HepG2 (cell line): ENCODE results near the gene ETS1. TPM values are rescaled to one million over a fixed set of nuclear protein-coding genes. Genes with fewer than 3 reads are reported as not detected.

Experiments
- ATAC-seq: fragments of 200-7000 bp; cut with Tn5 transposase; 3 replicates; pipeline ENCODE4 v1.9.1; 2020; ENCODE audit warnings: mild to moderate bottlenecking, moderate library complexity
- BruUV-seq: library from RNA; stranded (reverse); fragments of 400-500 nt; replicated peaks from 2 replicates; lab custom pipeline; 2021; lab: Mats Ljungman, UMichigan
- CTCF ChIA-PET: fragments of 300-600 bp; formaldehyde crosslinking; extraction: SDS; loops from one replicate; lab custom pipeline; 2021; ENCODE audit warnings: low total read pairs, inconsistent platforms, low intra/inter-chr PET ratio; lab: Yijun Ruan, JAX
- POLR2A ChIA-PET: fragments of 350-600 bp; sonication (Branson Sonifier 250); formaldehyde crosslinking; loops from one replicate; lab custom pipeline; 2020; ENCODE audit warnings: antibody characterized with exemption, inconsistent platforms; lab: Yijun Ruan, JAX
- DNase-seq: peaks from one replicate; pipeline ENCODE4 v3.0.0-alpha.2; 2015; ENCODE audit warnings: low spot score
- FAIRE-seq: peaks from 3 replicates; lab custom pipeline; 2011; peaks lifted over from hg19 to GRCh38; lab: Jason Lieb, UNC
- H2AFZ ChIP-seq: one replicate; pipeline ENCODE4 v1.6.1; 2011; ENCODE audit warnings: low read length, inconsistent platforms
- H3K27ac ChIP-seq: fragments of 300-600 bp; 3 replicates; pipeline ENCODE4 v1.8.0; 2011; ENCODE audit warnings: mixed run types, mild to moderate bottlenecking, mixed read lengths, low read length, inconsistent platforms; ENCODE audit not compliant: insufficient read depth; ENCODE audit errors: extremely low read length
- H3K27me3 ChIP-seq, 2 experiments: fragments of 200-600 bp in 1 of 2; 2 replicates in 1 of 2; 3 replicates in 1 of 2; pipeline versions ENCODE4 v1.6.0 to v1.8.0; 2011; ENCODE audit warnings: low read length in 2 of 2, mild to moderate bottlenecking in 2 of 2, moderate library complexity in 2 of 2, inconsistent platforms in 1 of 2; ENCODE audit not compliant: insufficient read depth in 2 of 2, control insufficient read depth in 1 of 2
- H3K36me3 ChIP-seq, 2 experiments: fragments of 200-600 bp in 1 of 2; replicated peaks in 1 of 2; 2 replicates in 1 of 2; 3 replicates in 1 of 2; pipeline versions ENCODE4 v1.5.1 to v1.8.0; 2011; ENCODE audit warnings: low read length in 2 of 2, inconsistent platforms in 1 of 2; ENCODE audit not compliant: insufficient read depth in 2 of 2, control insufficient read depth in 1 of 2
- H3K4me1 ChIP-seq: 2 replicates; pipeline ENCODE4 v1.5.1; 2012; ENCODE audit warnings: low read length, inconsistent platforms; ENCODE audit not compliant: insufficient read depth
- H3K4me2 ChIP-seq: 2 replicates; pipeline ENCODE4 v1.6.0; 2011; ENCODE audit warnings: low read depth, low read length, inconsistent platforms
- H3K4me3 ChIP-seq, 3 experiments: fragments of 200-600 bp in 1 of 3; sonication (generic), shearing (Covaris generic) in 1 of 3; replicated peaks in 1 of 3; 2 replicates each; pipeline ENCODE4 v1.5.1; 2011 to 2016; ENCODE audit warnings: low read length in 3 of 3, inconsistent platforms in 2 of 3, low read depth in 2 of 3, mild to moderate bottlenecking in 2 of 3, control low read depth in 1 of 3, mixed read lengths in 1 of 3; ENCODE audit not compliant: insufficient read depth in 1 of 3
- H3K79me2 ChIP-seq: one replicate; pipeline ENCODE4 v1.6.1; 2011; ENCODE audit warnings: low read length, inconsistent platforms; ENCODE audit not compliant: insufficient read depth
- H3K9ac ChIP-seq: 2 replicates; pipeline ENCODE4 v1.6.0; 2011; ENCODE audit warnings: mild to moderate bottlenecking, low read depth, low read length, inconsistent platforms; ENCODE audit not compliant: insufficient read depth
- H3K9me3 ChIP-seq: 2 replicates; pipeline ENCODE4 v1.5.1; 2012; ENCODE audit warnings: mild to moderate bottlenecking, low read length
- H4K20me1 ChIP-seq: 2 replicates; pipeline ENCODE4 v1.6.0; 2011; ENCODE audit warnings: inconsistent platforms, mild to moderate bottlenecking, low read length, moderate library complexity; ENCODE audit not compliant: insufficient read depth
- BRD4 ChIP-seq: sonication (generic); formaldehyde crosslinking; IDR thresholded peaks from 2 replicates; pipeline ENCODE4 v1.4.0; 2020; ENCODE audit warnings: missing genetic modification reagents
- EZH2 ChIP-seq: conservative IDR thresholded peaks from 2 replicates; pipeline ENCODE4 v1.6.1; 2012; ENCODE audit warnings: mild to moderate bottlenecking, low read depth, low read length, moderate library complexity
- FOSL2 ChIP-seq: sonication (generic); formaldehyde crosslinking; IDR thresholded peaks from 2 replicates; pipeline ENCODE4 v1.4.0; 2020; ENCODE audit warnings: missing genetic modification reagents
- MYNN ChIP-seq: sonication (generic); formaldehyde crosslinking; IDR thresholded peaks from 2 replicates; pipeline ENCODE4 v1.4.0; 2020; ENCODE audit warnings: mild to moderate bottlenecking, low read depth, missing genetic modification reagents
- ONECUT2 ChIP-seq: sonication (generic); formaldehyde crosslinking; IDR thresholded peaks from 2 replicates; pipeline ENCODE4 v1.4.0; 2020; ENCODE audit warnings: missing genetic modification reagents
- SMC3 ChIP-seq: IDR thresholded peaks from 2 replicates; pipeline ENCODE4 v1.6.1; 2011; ENCODE audit warnings: low read length, improper control_type of control experiment
- ZNF282 ChIP-seq: fragments of 450-650 bp; IDR thresholded peaks from 2 replicates; pipeline ENCODE4 v1.6.1; 2018; ENCODE audit not compliant: partially characterized antibody
- WGBS: methylation state at CpG from one replicate; pipeline ENCODE4 v1.1.6; 2017; ENCODE audit warnings: low lambda C conversion rate; 5-methylcytosine and 5-hydroxymethylcytosine counted together
- in situ Hi-C: cut with HindIII; loops from 2 replicates; pipeline ENCODE4 v1.10.0; 2017; ENCODE audit warnings: low pct_unique_long_range_greater_than_20kb; ENCODE audit not compliant: extremely low pct_ligation_motif_present
- intact Hi-C: fragments of 100-400 bp; cut with micrococcal nuclease; formaldehyde crosslinking; loops from one replicate; pipeline ENCODE4 v1.10.0; 2022; ENCODE audit not compliant: unreplicated experiment
- polyA plus RNA-seq, 8 experiments: library from polyadenylated mRNA; depleted of rRNA in 3 of 8; stranded (reverse) in 7 of 8; unstranded in 1 of 8; fragments of >200 nt; fragmentation: Illumina TruSeq in 4 of 8; extraction: Trizol in 4 of 8; gene quantifications; 2 replicates each; pipeline versions ENCODE4 v1.2.1 to v1.2.3, GENCODE V29; 2011 to 2016; ENCODE audit warnings: low read depth in 4 of 8, missing spikeins in 1 of 8, mixed read lengths in 1 of 8; ENCODE audit not compliant: insufficient read depth in 1 of 8
- total RNA-seq, 5 experiments: library from RNA; depleted of rRNA; stranded (reverse); fragments of >200 nt; fragmentation: Illumina TruSeq; extraction: Trizol; gene quantifications; 2 replicates each; pipeline ENCODE4 v1.2.3, GENCODE V29; 2016; ENCODE audit warnings: low read depth in 1 of 5
- TF ChIP-seq, protein P1 (sequence below): sonication (generic); formaldehyde crosslinking; IDR thresholded peaks from 2 replicates; pipeline ENCODE4 v1.5.0; 2020; ENCODE audit warnings: mild to moderate bottlenecking, missing genetic modification reagents, moderate library complexity
- TF ChIP-seq, protein P2 (sequence below): sonication (generic); formaldehyde crosslinking; IDR thresholded peaks from 2 replicates; pipeline ENCODE4 v1.4.0; 2020; ENCODE audit warnings: missing genetic modification reagents, mild to moderate bottlenecking, borderline replicate concordance
- TF ChIP-seq, protein P3 (sequence below): IDR thresholded peaks from 2 replicates; pipeline ENCODE4 v1.6.1; 2016; ENCODE audit warnings: missing biosample characterization, missing genetic modification reagents, low read depth

The ETS1 gene
- total and polyA plus RNA-seq, 2 of the 13 experiments (the other 11 are each of a cell fraction or from before 2014, with no cell fraction given) = 0.18 to 0.34 TPM

DNA sequence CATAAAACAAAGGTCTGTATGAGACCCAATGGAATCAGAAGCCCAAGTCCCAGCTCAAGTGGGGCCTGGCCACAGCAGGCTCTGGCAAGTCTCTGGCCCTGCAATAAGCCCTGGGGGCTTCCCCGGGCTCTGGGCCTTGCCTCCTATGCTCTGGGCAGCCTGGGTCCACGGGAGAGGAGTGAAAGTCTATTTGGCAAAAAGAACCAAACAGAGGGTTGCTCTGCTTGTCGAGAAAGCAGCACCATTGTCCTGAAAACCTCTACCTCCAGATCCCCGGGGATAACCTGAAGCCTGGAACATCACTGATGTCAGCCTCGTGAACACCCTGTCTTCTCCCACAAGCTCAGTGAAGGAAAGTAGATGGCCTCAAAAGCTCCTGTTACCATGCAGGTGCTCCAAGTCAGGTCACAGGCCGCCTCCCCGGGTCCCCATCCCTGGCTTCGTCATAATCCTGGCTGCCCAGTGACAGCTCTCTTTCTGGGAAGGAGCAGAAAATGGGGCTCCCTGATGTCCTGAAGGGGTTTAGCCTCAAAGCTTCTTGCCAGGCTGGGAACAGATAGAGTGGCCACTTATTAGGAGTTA lies 46.1 kb upstream of the ETS1 start:
- no peaks in the 10 kb centered on the region for H4K20me1 ChIP-seq
- no peaks in the 10 kb centered on the region for H3K79me2 ChIP-seq
- no TSS peak for BruUV-seq
- no peak for TF ChIP-seq ZNF282
- TF ChIP-seq MYNN (CRISPR knock-in tag) = no peak
- TF ChIP-seq FOSL2 (CRISPR knock-in tag) = no peak
- TF ChIP-seq EZH2 = no peak
- TF ChIP-seq ONECUT2 (CRISPR knock-in tag) = no peak
- TF ChIP-seq, all 625 proteins: peak for 0
- no peak overlapping the region for H3K9ac ChIP-seq
- no peak overlapping the region for H2AFZ ChIP-seq
- H3K36me3 ChIP-seq = no peaks in the 10 kb centered on the region
- in situ Hi-C loops = loop anchor here (5.0 kb wide), 1 partner anchor 601 kb away; no protein-coding TSS in a partner anchor
- FAIRE-seq = no peak
- no peak overlapping the region for H3K4me3 ChIP-seq
- 5% methylated on average over 6 of the region's 8 CpGs for WGBS
- CTCF ChIA-PET = no interaction called here
- no peak for DNase-seq
- no peak overlapping the region for H3K27ac ChIP-seq
- H3K4me1 ChIP-seq = no peaks in the 10 kb centered on the region
- no peaks in the 10 kb centered on the region for H3K9me3 ChIP-seq
- intact Hi-C loops = loop anchor here (5.0 kb wide), 1 partner anchor 476 kb away; no protein-coding TSS in a partner anchor
- peaks cover 1 to 12% of the 10 kb centered on the region in 2 experiments; a peak in 1 of 5 replicates for H3K27me3 ChIP-seq
- POLR2A ChIA-PET = no interaction called here
- ATAC-seq = no peak
- H3K4me2 ChIP-seq = no peak overlapping the region

DNA sequence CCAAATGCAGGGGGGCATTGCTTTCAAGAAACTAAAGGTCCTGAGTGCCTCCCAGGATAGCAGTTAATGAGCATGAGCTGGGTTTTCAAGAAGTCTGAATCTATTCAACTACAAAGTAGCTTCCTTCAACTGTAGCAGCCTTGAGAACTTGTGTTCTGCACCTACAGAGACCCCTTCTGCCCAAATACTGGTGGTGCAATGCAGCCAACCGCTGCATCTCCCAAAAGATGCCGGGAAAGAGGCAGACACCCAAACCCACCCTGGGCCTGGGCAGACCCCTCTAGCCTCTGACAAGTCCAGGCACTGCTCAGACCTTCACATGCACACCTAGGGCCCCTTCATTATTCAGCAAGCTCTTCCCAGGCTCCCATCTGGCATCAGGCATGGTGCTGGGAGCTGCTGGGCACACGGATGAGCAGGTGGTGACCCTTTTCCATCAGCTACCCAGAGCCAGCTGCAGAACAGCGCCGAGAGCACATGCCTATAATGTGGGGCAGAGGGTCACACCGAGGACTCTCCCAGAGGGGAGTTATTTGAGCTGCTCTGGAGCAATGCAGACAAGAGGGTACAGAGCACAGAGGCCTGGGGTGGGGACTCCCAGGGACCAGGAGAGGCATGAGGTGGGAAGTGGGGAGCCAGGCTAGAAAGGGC lies 44.9 kb upstream of the ETS1 start:
- DNase-seq (peak; percentile 3), FAIRE-seq (no peak), ATAC-seq (peak; percentile 57)
- no peak overlapping the region for H2AFZ ChIP-seq
- H3K36me3 ChIP-seq = no peaks in the 10 kb centered on the region
- H3K4me1 ChIP-seq = no peaks in the 10 kb centered on the region
- H3K4me3 ChIP-seq = no peak overlapping the region
- no peaks in the 10 kb centered on the region for H4K20me1 ChIP-seq
- H3K27ac ChIP-seq = no peak overlapping the region
- H3K4me2 ChIP-seq = no peak overlapping the region
- POLR2A ChIA-PET = no interaction called here
- CTCF ChIA-PET = interaction anchor here (1.6 to 3.9 kb wide), 2 partner anchors 342 to 460 kb away, joined by 7 to 41 read pairs; no protein-coding TSS in a partner anchor
- no peaks in the 10 kb centered on the region for H3K9me3 ChIP-seq
- H3K27me3 ChIP-seq = peaks cover 1 to 19% of the 10 kb centered on the region in 2 experiments; a peak in 1 of 5 replicates
- H3K9ac ChIP-seq = no peak overlapping the region
- H3K79me2 ChIP-seq = no peaks in the 10 kb centered on the region
- no TSS peak for BruUV-seq
- WGBS = 5% methylated on average over 4 of the region's 6 CpGs
- intact Hi-C loops (loop anchor here (5.0 kb wide), 1 partner anchor 475 kb away; no protein-coding TSS in a partner anchor), in situ Hi-C loops (loop anchor here (5.0 kb wide), 1 partner anchor 600 kb away; no protein-coding TSS in a partner anchor)
- no peak for TF ChIP-seq BRD4 (CRISPR knock-in tag)
- TF ChIP-seq, protein P1, sequence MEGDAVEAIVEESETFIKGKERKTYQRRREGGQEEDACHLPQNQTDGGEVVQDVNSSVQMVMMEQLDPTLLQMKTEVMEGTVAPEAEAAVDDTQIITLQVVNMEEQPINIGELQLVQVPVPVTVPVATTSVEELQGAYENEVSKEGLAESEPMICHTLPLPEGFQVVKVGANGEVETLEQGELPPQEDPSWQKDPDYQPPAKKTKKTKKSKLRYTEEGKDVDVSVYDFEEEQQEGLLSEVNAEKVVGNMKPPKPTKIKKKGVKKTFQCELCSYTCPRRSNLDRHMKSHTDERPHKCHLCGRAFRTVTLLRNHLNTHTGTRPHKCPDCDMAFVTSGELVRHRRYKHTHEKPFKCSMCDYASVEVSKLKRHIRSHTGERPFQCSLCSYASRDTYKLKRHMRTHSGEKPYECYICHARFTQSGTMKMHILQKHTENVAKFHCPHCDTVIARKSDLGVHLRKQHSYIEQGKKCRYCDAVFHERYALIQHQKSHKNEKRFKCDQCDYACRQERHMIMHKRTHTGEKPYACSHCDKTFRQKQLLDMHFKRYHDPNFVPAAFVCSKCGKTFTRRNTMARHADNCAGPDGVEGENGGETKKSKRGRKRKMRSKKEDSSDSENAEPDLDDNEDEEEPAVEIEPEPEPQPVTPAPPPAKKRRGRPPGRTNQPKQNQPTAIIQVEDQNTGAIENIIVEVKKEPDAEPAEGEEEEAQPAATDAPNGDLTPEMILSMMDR (CRISPR knock-in tag) = peak; percentile 33
- TF ChIP-seq, protein P2, sequence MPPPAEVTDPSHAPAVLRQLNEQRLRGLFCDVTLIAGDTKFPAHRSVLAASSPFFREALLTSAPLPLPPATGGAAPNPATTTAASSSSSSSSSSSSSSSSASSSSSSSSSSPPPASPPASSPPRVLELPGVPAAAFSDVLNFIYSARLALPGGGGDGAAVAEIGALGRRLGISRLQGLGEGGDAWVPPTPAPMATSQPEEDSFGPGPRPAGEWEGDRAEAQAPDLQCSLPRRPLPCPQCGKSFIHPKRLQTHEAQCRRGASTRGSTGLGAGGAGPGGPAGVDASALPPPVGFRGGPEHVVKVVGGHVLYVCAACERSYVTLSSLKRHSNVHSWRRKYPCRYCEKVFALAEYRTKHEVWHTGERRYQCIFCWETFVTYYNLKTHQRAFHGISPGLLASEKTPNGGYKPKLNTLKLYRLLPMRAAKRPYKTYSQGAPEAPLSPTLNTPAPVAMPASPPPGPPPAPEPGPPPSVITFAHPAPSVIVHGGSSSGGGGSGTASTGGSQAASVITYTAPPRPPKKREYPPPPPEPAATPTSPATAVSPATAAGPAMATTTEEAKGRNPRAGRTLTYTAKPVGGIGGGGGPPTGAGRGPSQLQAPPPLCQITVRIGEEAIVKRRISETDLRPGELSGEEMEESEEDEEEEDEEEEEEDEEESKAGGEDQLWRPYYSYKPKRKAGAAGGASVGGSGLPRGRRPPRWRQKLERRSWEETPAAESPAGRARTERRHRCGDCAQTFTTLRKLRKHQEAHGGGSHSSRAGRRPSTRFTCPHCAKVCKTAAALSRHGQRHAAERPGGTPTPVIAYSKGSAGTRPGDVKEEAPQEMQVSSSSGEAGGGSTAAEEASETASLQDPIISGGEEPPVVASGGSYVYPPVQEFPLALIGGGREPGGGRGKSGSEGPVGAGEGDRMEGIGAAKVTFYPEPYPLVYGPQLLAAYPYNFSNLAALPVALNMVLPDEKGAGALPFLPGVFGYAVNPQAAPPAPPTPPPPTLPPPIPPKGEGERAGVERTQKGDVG (CRISPR knock-in tag) = no peak
- peak; percentile 26; the same call in 1 of the 2 replicates for TF ChIP-seq SMC3
- TF ChIP-seq, protein P3, sequence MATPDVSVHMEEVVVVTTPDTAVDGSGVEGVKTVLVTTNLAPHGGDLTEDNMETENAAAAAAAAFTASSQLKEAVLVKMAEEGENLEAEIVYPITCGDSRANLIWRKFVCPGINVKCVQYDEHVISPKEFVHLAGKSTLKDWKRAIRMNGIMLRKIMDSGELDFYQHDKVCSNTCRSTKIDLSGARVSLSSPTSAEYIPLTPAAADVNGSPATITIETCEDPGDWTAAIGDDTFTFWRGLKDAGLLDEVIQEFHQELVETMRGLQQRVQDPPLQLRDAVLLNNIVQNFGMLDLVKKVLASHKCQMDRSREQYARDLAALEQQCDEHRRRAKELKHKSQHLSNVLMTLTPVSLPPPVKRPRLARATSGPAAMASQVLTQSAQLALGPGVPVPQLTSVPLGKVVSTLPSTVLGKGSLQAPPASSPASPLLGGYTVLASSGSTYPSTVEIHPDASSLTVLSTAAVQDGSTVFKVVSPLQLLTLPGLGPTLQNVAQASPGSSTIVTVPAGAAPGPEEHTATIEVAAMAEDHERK = no peak
